IPS DF 19.7 (cell line): ENCODE data around the gene PLPP2.

Experiments used
- DNase-seq: peaks from one replicate; pipeline ENCODE4 v3.0.0-alpha.2; 2013; ENCODE audit warnings: low read depth, low spot score

Gene PLPP2

GRCh38 chr19:293436-294110 is 2.4 kb upstream of the PLPP2 start:
- DNase-seq, result no peak

DNA sequence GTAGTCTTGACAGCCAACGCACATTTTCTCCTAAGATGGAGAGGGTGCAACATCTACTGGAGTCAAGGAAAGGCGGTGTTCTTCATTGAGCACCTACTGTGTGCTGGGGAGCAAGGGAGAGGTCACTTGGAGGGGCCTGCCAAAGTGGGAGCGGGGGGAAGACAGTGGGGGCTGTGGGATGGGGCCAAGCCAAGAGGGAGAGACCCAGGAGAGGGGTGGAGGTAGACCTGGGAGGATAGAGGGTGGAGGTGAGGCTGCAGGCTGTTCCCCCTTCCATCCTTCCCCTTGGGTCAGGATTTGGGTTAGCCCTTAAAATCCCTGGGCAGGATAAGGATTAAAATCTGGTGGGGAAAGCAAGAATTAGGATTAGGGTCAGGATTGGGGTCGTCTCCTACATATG is 1.7 kb upstream of the PLPP2 start:
- DNase-seq, result no peak

DNA sequence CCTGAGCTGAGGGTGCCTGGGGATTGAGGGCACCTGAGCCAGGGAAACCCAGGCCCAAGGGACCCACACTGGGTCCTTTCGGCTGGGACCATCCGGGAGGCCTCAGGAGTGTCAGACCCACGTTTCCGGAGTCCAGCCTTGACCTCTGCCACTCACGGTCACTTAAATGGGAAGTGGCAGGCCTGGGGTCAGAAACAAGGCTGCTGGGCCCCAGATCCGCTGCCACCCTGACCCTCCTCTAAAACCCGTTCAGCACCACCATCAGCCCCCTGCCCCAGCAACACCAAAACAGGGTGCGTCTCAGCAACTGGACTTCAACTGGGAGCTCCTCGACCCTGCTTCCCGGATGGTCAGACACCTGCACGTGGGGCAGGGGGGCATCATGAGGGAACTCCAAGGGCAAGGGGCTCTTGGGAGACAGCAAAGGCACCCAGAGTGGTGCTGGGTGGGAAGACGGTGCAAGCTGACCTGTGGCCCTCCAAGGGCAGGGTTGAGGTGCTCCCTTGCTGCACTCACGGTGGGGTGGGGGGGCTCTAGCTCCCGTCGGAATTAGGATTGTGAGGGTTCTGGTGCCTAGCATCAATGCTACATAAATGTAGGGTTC is 1.2 kb upstream of the PLPP2 start:
- no peak for DNase-seq

DNA sequence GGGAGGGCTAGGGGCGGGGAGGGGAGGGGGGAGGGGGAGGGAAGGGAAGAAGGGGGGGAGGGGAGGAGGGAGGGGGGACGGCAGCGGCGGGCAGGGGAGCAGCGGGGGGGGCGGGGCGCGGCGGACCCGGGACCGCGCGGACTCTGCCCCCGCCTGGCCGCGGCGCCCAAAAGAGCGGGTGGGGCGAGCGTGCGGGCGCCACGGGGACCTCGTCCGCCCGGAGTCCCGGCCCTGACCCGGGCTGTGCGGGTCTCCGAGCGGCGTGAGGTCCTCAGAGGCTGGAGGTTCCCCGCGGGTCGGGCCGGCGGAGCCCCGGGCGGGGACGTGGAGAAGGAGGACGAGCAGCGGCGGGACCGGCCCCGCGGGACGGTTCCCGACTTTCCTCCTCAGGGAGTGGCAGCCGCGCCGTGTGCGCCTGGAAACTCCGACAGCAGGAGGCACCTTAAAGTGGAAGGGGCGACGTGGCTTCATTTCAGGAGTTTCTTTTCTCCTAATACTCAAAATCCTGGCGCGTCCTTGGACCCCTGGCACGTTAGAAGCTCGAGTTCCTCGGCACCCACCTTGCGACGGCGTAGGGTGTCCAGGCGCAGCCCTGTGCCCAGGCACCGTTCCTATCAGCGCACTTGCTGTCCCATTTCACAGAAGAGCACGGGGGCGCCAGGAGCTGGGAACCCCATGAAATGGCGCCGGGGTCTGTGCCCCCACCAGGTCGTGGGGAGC is 518 bp upstream of the PLPP2 start:
- DNase-seq, result no peak

DNA sequence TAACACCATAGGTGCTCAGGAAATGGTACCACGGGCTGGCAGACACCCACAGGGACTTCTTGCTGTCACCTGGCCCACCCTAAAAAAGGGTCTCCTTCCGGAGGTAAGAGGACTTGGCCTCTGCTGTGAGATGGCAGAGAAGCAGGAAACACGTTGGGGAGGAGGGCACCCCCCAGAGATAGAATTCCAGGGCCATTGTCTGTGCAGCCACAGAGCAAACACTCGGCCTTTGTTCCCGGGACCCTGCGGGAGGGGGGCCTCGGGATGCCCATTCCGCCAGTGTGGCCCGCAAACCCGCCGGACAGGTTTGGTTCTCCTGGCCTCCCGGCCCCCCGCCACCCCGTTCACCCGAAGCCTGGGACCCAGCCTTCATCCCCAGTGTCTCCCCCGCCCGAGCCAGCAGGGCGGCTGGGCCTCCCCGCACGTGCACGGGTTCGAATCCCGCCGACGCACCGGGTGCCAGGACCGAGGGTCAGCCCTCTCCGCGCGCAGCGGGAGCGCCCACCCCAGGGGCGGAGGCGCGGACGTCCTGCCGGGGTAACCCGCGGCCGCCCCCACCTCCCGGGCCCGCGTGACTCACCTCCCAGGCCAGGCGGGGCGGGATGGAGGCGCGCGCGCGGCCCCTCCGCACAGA is 714 bp downstream of the PLPP2 start:
- DNase-seq, result peak; percentile 80

GRCh38 chr19:289651-290371 is 1.4 kb downstream of the PLPP2 start:
- peak; percentile 85 for DNase-seq

DNA sequence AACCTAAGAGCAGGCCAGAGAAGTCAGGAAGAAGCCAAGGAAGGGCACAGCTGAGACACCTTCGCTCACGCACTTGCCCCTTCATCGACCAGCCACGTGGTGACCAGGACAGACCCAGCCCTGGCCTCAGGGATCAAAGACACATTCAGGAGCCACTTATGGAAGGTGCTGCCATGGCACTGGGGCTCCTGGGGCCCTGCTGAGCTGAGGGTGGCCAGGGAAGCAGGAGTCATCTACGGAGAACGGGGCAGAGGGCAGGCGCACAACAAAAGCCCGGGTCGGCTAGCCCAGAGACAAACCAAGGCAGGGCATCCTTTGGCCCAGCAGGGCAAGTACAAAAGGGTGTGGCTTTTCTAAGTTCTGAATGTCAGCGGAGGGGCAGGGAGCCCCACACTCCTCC is 2.3 kb downstream of the PLPP2 start:
- no peak for DNase-seq

GRCh38 chr19:287381-287871 is 3.8 kb downstream of the PLPP2 start:
- DNase-seq, result no peak

GRCh38 chr19:283395-283794 is 7.8 kb downstream of the PLPP2 start:
- no peak for DNase-seq

DNA sequence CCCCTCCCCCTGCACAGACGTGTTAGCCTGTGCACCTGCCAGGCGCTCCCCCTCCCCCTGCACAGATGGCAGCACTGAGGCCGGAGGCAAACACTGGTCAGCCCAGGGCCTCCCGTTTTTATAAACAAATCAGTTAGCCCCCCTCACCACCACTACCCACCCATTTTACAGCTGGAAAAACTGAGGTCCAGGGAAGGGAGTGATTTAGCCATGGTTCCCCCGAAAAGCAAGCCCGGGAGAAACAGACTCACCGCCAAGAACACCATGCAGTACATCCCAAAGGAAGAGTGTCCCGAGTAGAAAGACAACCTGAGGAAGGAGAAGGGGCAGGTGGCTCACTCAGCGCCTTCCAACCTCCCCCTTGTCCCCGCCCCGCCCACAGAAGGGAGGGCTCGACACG is 8.7 kb downstream of the PLPP2 start:
- DNase-seq, result no peak

- no peak for DNase-seq
Observed at GRCh38 chr19:281992-282391, 9.2 kb downstream of the PLPP2 start.

- no peak for DNase-seq
Observed at GRCh38 chr19:281156-281853, 9.9 kb downstream of the PLPP2 start.

DNA sequence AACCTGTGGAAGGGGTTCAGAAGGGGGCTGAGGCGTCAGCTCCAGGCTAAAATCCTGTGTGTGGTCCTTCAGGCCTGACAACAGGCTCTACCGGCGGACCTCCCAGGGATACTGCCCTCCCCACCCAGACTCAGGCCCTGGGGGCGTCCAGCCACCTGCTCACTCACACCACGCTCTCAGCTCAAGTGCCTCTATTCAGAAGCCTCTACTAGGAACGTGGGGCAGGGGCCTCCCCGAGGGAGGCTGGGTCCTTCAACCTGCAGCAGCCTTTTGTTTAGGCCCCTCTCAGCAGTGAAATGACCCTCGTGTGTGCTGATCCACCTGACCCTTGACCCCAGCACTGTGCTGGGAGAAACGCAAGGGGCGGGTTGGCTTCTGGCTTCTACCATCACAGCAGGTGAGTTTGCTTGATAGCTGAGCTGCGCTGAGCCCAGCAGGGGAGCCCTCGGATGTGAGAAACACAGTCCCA is 10.6 kb downstream of the PLPP2 start:
- no peak for DNase-seq

GRCh38 chr19:279656-280055 is 11.5 kb downstream of the PLPP2 start:
- no peak for DNase-seq

- no peak for DNase-seq
Observed at GRCh38 chr19:279231-279630, 12.0 kb downstream of the PLPP2 start.

- no peak for DNase-seq
Observed at GRCh38 chr19:277581-278165, 13.5 kb downstream of the PLPP2 start.

DNA sequence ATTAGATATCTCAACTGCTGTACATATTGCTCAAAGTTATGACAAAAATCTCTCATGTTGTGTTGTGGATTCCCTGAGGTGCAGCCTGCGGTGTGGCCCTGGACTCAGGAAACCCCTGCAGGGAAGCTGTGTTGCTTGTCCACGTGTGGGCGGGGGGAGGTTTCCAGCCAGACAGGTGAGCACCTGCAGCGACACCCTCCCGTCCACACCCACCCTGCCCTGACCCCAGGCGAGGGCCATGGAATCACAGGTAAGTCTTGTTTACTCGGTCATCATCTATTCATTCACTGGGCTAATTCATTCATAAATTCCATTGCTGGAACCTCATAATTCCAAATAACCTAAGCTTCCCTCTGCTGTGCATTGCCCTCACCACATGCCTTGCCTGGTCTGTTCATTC is 14.1 kb downstream of the PLPP2 start:
- no peak for DNase-seq

GRCh38 chr19:275958-276646 is 15.1 kb downstream of the PLPP2 start:
- DNase-seq, result no peak

DNA sequence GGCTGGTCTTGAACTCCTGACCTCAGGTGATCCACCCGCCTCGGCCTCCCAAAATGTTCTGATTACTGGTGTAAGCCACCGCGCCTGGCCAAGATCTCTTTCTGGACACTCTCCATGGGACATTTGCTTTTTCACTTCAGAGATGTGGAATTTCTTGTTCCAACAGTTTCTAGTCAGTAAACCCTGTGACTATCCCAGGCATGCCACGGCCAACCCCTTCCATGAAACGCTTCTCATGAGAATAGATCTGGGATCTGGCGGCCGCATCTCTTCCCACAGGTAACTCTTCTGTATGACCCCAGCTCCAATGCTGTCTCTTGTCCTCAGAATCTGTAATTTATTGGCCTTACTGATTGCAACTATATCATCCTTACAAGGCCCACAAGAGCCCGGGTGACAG is 16.2 kb downstream of the PLPP2 start:
- no peak for DNase-seq

GRCh38 chr19:273393-273792 is 17.8 kb downstream of the PLPP2 start:
- no peak for DNase-seq
